Body of pancreas (tissue), 4 donors: ENCODE results near the gene ARHGAP33. TPM values are rescaled to one million over a fixed set of nuclear protein-coding genes. Genes with fewer than 3 reads are reported as not detected.

Experiments
- ATAC-seq: fragments of 150-250 bp; one replicate; pipeline ENCODE4 v1.9.1; 2016
- DNase-seq, 4 donors: peaks; one replicate each; pipeline ENCODE4 v3.0.0-alpha.2; 2019
- H3K27ac ChIP-seq, 4 donors: fragments of 200-600 bp; sonication (generic); 1 replicate in 3 of 4; 2 replicates in 1 of 4; pipeline versions ENCODE4 v1.5.1 to v1.6.1; 2016 to 2019; ENCODE audit warnings: mild to moderate bottlenecking in 1 of 4, mixed read lengths in 1 of 4, moderate library complexity in 1 of 4
- H3K27me3 ChIP-seq, 2 donors: fragments of 200-600 bp; sonication (generic); one replicate each; pipeline ENCODE4 v1.6.0; 2016; ENCODE audit warnings: mild to moderate bottlenecking in 1 of 2
- H3K36me3 ChIP-seq, 2 donors: fragments of 200-600 bp; sonication (generic); replicated peaks in 1 of 2; 2 replicates each; pipeline ENCODE4 v1.5.1; 2016; ENCODE audit warnings: low read depth in 2 of 2; ENCODE audit not compliant: insufficient read depth in 1 of 2
- H3K4me1 ChIP-seq: fragments of 200-600 bp; sonication (generic); one replicate; pipeline ENCODE4 v1.6.0; 2016
- H3K4me3 ChIP-seq, 2 donors: fragments of 200-600 bp; sonication (generic); 1 replicate in 1 of 2; 2 replicates in 1 of 2; pipeline ENCODE4 v1.5.1; 2016 to 2019
- H3K9me3 ChIP-seq, 3 donors: fragments of 200-600 bp; sonication (generic); 1 replicate in 2 of 3; 2 replicates in 1 of 3; pipeline ENCODE4 v1.5.1; 2016
- POLR2A ChIP-seq, 3 donors: fragments of 450-650 bp; IDR thresholded peaks; one replicate each; pipeline ENCODE4 v1.6.1; 2016; ENCODE audit warnings: antibody characterized with exemption in 3 of 3, mild to moderate bottlenecking in 2 of 3
- WGBS, 2 donors: methylation state at CpG; one replicate each; pipeline ENCODE4 v1.1.5; 2017; 5-methylcytosine and 5-hydroxymethylcytosine counted together
- intact Hi-C: fragments of 100-400 bp; cut with DNase I; formaldehyde crosslinking; loops from one replicate; pipeline ENCODE4 v1.15.1; 2023
- total RNA-seq, 2 donors: library from RNA; depleted of rRNA; stranded (reverse); fragments of >200 nt; gene quantifications; one replicate each; pipeline ENCODE4 v1.1.0, GENCODE V29; 2016
- TF ChIP-seq, protein P1 (sequence below), 7 experiments: fragments of 450-650 bp in 4 of 7; fragments of 200-600 bp in 3 of 7; sonication (generic) in 3 of 7; IDR thresholded peaks; one replicate each; pipeline ENCODE4 v1.5.1; 2016 to 2019; ENCODE audit warnings: antibody characterized with exemption in 7 of 7

The ARHGAP33 gene
- total RNA-seq, 2 donors from 2014 or later, result 8.6 to 71.5 TPM

DNA sequence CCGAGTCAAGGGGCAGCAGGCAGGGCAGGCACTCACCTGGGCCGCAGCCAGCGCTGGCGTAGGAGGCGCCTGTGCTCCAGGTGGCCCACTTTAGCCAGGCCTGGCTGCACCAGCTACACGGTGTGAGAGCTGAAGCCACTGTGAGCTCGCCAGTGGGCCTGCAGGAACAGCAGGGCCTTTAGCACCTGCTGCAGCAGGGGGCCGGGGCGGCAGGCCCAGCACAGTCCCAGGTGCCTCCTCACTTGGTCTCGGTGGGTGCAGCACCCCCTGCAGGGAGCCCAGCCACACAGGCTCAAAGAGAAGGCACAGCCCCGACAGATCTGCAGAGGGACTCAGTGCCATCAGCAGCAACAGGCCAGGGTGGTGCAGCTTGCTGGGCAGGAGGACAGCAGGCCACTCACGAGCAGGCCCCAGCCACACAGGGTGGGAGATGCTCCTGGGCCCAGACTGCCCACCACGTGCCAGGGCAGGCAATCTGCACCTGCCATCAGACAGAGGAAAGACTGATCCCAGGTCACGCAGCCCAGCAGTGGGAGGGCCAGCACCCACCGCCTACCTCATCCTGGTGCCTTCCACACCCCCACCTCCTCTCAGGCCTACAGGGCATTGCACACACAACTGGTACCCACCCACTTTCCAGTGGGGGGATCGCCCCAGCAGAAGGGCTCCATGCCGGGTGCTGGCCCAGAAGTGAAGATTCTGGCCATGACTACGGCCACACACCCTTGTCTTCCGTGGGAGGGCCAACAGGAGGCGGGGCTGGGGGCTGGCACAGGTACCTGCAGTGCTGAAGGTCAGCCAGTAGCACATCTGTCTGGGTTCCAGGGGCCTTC lies 15.8 kb downstream of the ARHGAP33 start:
- no peak for TF ChIP-seq POLR2A (IDR thresholded peaks at IDR 0.05)
- TF ChIP-seq, protein P1, sequence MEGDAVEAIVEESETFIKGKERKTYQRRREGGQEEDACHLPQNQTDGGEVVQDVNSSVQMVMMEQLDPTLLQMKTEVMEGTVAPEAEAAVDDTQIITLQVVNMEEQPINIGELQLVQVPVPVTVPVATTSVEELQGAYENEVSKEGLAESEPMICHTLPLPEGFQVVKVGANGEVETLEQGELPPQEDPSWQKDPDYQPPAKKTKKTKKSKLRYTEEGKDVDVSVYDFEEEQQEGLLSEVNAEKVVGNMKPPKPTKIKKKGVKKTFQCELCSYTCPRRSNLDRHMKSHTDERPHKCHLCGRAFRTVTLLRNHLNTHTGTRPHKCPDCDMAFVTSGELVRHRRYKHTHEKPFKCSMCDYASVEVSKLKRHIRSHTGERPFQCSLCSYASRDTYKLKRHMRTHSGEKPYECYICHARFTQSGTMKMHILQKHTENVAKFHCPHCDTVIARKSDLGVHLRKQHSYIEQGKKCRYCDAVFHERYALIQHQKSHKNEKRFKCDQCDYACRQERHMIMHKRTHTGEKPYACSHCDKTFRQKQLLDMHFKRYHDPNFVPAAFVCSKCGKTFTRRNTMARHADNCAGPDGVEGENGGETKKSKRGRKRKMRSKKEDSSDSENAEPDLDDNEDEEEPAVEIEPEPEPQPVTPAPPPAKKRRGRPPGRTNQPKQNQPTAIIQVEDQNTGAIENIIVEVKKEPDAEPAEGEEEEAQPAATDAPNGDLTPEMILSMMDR (IDR thresholded peaks at IDR 0.05), result no peak
- Histone ChIP-seq H3K27ac (no peak overlapping the region), H3K4me1 (peaks cover 20% of the 10 kb centered on the region), H3K27me3 (no peaks in the 10 kb centered on the region), H3K4me3 (no peak overlapping the region), H3K36me3 (no peaks in the 10 kb centered on the region), H3K9me3 (no peaks in the 10 kb centered on the region)
- WGBS, 2 donors, result 34 to 44% methylated on average over 3 to 19 of the region's 20 CpGs
- ATAC-seq (peak; percentile 73), DNase-seq (peak; percentile 69 to 85 (median 80))
- intact Hi-C loops, result no loop called here

- Histone ChIP-seq H3K4me1 (peaks cover 20% of the 10 kb centered on the region), H3K4me3 (no peak overlapping the region), H3K27ac (no peak overlapping the region), H3K36me3 (no peaks in the 10 kb centered on the region), H3K9me3 (no peaks in the 10 kb centered on the region), H3K27me3 (no peaks in the 10 kb centered on the region)
- WGBS, 2 donors, result 80% methylated on average over 9 of the region's 9 CpGs; no CpG with 5 or more reads in 1 of the 2 donors
- TF ChIP-seq, protein P1 (IDR thresholded peaks at IDR 0.05), result no peak
- no peak for TF ChIP-seq POLR2A (IDR thresholded peaks at IDR 0.05)
- intact Hi-C loops, result no loop called here
- DNase-seq (no peak), ATAC-seq (no peak)
These were observed 16.5 kb downstream of the ARHGAP33 start for GRCh38 chr19:35791814-35792279.

GRCh38 chr19:35792312-35792711 lies 16.9 kb downstream of the ARHGAP33 start:
- ATAC-seq (no peak), DNase-seq (no peak)
- WGBS, 2 donors, result 89 to 92% methylated on average over 9 to 15 of the region's 15 CpGs
- Histone ChIP-seq H3K9me3 (no peaks in the 10 kb centered on the region), H3K4me1 (peaks cover 20% of the 10 kb centered on the region), H3K27ac (no peak overlapping the region), H3K4me3 (no peak overlapping the region), H3K27me3 (no peaks in the 10 kb centered on the region), H3K36me3 (no peaks in the 10 kb centered on the region)
- no peak for TF ChIP-seq POLR2A (IDR thresholded peaks at IDR 0.05)
- TF ChIP-seq, protein P1 (IDR thresholded peaks at IDR 0.05), result no peak
- intact Hi-C loops, result no loop called here

DNA sequence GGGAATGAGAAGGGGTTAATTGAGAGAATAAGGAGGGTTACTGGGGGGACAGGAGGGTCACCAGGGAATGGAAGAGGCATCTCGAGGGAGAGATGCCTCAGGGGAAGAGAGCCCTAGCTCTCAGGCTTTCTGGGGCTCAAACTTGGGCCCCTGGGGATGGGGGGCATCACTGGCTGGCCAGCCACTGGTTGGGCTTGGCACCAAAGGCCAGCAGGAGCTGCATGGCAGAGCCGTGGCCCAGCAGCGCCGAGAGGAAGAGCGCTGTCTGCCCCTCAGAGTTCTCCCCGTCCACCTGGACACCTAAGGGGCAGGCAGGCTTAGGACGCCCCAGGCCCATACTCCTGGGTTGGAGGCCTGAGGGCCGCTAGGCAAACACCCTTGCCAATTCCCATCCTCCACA lies 17.5 kb downstream of the ARHGAP33 start:
- Histone ChIP-seq H3K36me3 (no peaks in the 10 kb centered on the region), H3K9me3 (no peaks in the 10 kb centered on the region), H3K27me3 (no peaks in the 10 kb centered on the region), H3K4me3 (no peak overlapping the region), H3K4me1 (peaks cover 20% of the 10 kb centered on the region), H3K27ac (no peak overlapping the region)
- intact Hi-C loops, result no loop called here
- DNase-seq, result no peak
- no peak for ATAC-seq
- TF ChIP-seq, protein P1 (IDR thresholded peaks at IDR 0.05), result no peak
- TF ChIP-seq POLR2A (IDR thresholded peaks at IDR 0.05), result no peak
- WGBS, 2 donors, result 77 to 91% methylated on average over 4 to 8 of the region's 8 CpGs
